ENCODE results near the gene POLR2J3.
"Not testable (repeated sequence)": the region's sequence is repeated elsewhere in the genome, so short reads cannot be mapped to it uniquely, and the experiment has no call there.

Gene POLR2J3

DNA sequence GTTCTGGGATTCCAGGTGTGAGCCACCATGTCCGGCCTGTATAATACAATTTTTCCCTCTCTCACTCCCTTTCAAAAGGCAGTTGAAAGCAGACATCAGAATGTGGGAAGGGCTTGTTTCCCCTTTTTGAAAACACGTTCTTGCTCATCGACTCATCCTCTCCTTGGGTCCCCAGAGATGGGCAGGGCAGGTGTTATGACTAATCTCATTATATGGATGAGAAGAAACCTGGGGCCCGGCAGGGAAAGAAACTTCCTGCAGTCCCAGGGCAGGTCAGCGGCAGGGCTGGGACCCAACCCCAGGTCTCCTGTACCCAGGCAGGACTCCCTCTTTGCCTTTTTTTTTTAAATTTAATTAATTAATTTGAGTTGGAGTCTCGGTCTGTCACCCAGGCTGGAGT, 26.0 kb downstream of the POLR2J3 start:
- not testable (repeated sequence) for H3K4me3 Mint-ChIP-seq
- peak; percentile 97 for ATAC-seq (ENCODE audit: low read depth)

DNA sequence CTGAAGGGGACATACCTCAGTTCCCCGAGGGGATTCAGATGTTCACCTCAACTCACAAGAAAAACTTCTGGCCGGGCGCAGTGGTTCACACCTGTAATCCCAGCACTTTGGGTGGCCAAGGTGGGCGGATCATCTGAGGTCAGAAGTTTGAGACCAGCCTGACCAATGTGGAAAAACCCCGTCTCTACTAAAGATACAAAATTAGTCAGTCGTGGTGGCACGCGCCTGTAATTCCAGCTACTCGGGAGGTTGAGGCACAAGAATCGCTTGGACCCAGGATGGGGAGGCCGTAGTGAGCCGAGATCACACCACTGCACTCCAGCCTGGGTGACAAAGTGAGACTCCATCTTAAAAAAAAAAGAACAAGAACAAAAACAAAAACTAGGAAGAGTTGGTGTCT, 27.1 kb downstream of the POLR2J3 start:
- not testable (repeated sequence) for H3K27ac Mint-ChIP-seq; H3K36me3 Mint-ChIP-seq; H3K27me3 Mint-ChIP-seq; H3K4me3 Mint-ChIP-seq; DNase-seq (ENCODE audit: low spot score in 2 of 2); ATAC-seq (ENCODE audit: low read depth); H3K9me3 Mint-ChIP-seq; H3K4me1 Mint-ChIP-seq

More for the DNA sequence above, 26.0 kb downstream of the POLR2J3 start:
- DNase-seq (ENCODE audit: low spot score in 2 of 2); H3K4me1 Mint-ChIP-seq; H3K27me3 Mint-ChIP-seq; H3K27ac Mint-ChIP-seq; H3K9me3 Mint-ChIP-seq; H3K36me3 Mint-ChIP-seq: not testable (repeated sequence)

GRCh38 chr7:102544372-102544771, 28.0 kb downstream of the POLR2J3 start:
- ATAC-seq (ENCODE audit: low read depth) = not testable (repeated sequence)

GRCh38 chr7:102543596-102543995, 28.8 kb downstream of the POLR2J3 start, which contains the start of gene UPK3BL2:
TSS of gene UPK3BL2 (minus strand) at chr7:102543696. CDS start at chr7:102543636, 60 bp downstream.
- not testable (repeated sequence) for ATAC-seq (ENCODE audit: low read depth); H3K27ac Mint-ChIP-seq; H3K27me3 Mint-ChIP-seq; H3K4me3 Mint-ChIP-seq; H3K9me3 Mint-ChIP-seq; H3K36me3 Mint-ChIP-seq; H3K4me1 Mint-ChIP-seq; DNase-seq (ENCODE audit: low spot score in 2 of 2)

More at GRCh38 chr7:102544372-102544771, 28.0 kb downstream of the POLR2J3 start:
- H3K27ac Mint-ChIP-seq; H3K36me3 Mint-ChIP-seq; H3K4me1 Mint-ChIP-seq; DNase-seq (ENCODE audit: low spot score in 2 of 2); H3K4me3 Mint-ChIP-seq; H3K27me3 Mint-ChIP-seq; H3K9me3 Mint-ChIP-seq: not testable (repeated sequence)

DNA sequence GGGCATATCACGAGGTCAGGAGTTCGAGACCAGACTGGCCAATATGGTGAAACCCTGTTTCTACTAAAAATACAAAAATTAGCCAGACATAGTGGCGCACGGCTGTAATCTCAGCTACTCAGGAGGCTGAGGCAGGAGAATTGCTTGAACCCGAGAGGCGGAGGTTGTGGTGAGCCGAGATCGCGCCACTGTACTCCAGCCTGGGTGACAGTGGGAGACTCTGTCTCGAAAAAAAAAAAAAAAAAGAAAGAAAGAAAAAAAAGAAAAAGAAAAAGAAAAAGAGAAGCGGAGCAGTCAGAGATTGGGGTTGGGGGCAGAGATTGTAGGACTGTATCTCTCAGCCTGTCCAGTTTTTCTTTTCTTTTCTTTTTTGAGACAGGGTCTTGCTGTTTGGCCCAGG, 29.6 kb downstream of the POLR2J3 start:
- not testable (repeated sequence) for ATAC-seq (ENCODE audit: low read depth); H3K4me3 Mint-ChIP-seq; H3K9me3 Mint-ChIP-seq; H3K27me3 Mint-ChIP-seq; H3K27ac Mint-ChIP-seq; H3K36me3 Mint-ChIP-seq; H3K4me1 Mint-ChIP-seq; DNase-seq (ENCODE audit: low spot score in 2 of 2)

GRCh38 chr7:102542083-102542482, 30.3 kb downstream of the POLR2J3 start:
- ATAC-seq (ENCODE audit: low read depth); DNase-seq (ENCODE audit: low spot score in 2 of 2); H3K9me3 Mint-ChIP-seq; H3K36me3 Mint-ChIP-seq; H3K27ac Mint-ChIP-seq; H3K4me1 Mint-ChIP-seq; H3K4me3 Mint-ChIP-seq; H3K27me3 Mint-ChIP-seq: not testable (repeated sequence)

DNA sequence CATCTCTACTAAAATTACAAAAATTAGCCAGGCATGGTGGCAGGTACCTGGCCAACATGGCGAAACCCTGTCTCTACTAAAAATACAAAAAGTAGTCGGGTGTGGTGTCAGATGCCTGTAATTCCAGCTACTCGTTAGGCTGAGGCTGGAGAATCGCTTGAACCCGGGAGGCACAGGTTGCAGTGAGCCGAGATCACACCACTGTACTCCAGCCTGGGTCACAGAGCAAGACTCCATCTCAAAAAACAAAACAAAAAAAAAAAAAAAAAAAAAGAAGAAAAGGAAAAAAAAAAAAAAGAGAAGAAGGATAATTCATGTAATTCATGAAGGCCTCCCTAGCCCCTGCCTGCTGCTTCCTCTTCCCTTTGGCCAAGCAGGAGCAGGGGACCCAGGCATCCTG, 31.8 kb downstream of the POLR2J3 start:
- not testable (repeated sequence) for H3K27me3 Mint-ChIP-seq; ATAC-seq (ENCODE audit: low read depth); H3K4me1 Mint-ChIP-seq; H3K9me3 Mint-ChIP-seq; H3K27ac Mint-ChIP-seq; H3K36me3 Mint-ChIP-seq; DNase-seq (ENCODE audit: low spot score in 2 of 2); H3K4me3 Mint-ChIP-seq

- H3K27me3 Mint-ChIP-seq; H3K27ac Mint-ChIP-seq; H3K9me3 Mint-ChIP-seq; H3K4me3 Mint-ChIP-seq; DNase-seq (ENCODE audit: low spot score in 2 of 2); H3K36me3 Mint-ChIP-seq; ATAC-seq (ENCODE audit: low read depth); H3K4me1 Mint-ChIP-seq: not testable (repeated sequence)
These were observed 37.2 kb downstream of the POLR2J3 start for GRCh38 chr7:102535062-102535615.

DNA sequence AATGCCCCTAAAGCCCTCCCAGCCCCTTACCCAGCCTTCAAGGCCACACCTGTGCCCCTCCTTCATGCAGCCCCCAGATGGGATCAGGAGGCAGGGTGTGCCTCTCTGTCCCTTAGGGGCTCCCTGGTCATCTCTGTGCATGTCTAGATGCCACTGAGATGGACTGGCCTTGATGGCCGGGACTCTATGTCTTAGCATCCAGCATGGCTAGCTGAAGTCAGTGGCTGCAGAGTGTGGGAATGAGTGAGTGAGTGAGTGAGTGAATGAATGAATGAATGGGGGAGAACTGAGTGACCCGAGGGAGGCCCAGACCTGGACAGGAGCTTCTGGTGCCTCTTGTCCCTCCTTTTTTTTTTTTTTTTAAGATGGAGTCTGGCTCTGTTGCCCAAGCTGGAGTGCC, 40.3 kb downstream of the POLR2J3 start:
- not testable (repeated sequence) for H3K4me1 Mint-ChIP-seq; H3K27ac Mint-ChIP-seq; DNase-seq (ENCODE audit: low spot score in 2 of 2); H3K4me3 Mint-ChIP-seq; H3K9me3 Mint-ChIP-seq; H3K27me3 Mint-ChIP-seq; H3K36me3 Mint-ChIP-seq; ATAC-seq (ENCODE audit: low read depth)

DNA sequence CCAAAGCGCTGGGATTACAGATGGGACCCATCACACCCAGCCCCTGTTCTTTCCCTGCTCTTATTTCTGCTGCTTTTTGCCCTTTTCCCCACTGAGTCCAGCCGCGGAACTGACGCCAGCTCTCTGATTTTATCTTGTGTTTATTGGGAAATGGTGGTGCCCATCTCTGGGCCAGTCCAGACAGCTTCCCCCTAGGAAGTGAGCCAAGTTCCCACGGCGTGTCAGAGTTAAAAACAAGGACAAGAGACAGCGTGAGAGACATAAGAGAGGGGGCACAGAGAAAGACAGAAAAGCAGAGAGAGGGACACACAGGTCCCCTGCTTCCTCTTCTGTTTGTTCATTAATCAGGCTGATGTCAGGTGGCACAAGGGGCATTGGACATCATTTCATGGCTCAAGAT, 40.8 kb downstream of the POLR2J3 start:
- H3K9me3 Mint-ChIP-seq; ATAC-seq (ENCODE audit: low read depth); H3K36me3 Mint-ChIP-seq; H3K4me3 Mint-ChIP-seq; H3K4me1 Mint-ChIP-seq; DNase-seq (ENCODE audit: low spot score in 2 of 2); H3K27ac Mint-ChIP-seq; H3K27me3 Mint-ChIP-seq: not testable (repeated sequence)

DNA sequence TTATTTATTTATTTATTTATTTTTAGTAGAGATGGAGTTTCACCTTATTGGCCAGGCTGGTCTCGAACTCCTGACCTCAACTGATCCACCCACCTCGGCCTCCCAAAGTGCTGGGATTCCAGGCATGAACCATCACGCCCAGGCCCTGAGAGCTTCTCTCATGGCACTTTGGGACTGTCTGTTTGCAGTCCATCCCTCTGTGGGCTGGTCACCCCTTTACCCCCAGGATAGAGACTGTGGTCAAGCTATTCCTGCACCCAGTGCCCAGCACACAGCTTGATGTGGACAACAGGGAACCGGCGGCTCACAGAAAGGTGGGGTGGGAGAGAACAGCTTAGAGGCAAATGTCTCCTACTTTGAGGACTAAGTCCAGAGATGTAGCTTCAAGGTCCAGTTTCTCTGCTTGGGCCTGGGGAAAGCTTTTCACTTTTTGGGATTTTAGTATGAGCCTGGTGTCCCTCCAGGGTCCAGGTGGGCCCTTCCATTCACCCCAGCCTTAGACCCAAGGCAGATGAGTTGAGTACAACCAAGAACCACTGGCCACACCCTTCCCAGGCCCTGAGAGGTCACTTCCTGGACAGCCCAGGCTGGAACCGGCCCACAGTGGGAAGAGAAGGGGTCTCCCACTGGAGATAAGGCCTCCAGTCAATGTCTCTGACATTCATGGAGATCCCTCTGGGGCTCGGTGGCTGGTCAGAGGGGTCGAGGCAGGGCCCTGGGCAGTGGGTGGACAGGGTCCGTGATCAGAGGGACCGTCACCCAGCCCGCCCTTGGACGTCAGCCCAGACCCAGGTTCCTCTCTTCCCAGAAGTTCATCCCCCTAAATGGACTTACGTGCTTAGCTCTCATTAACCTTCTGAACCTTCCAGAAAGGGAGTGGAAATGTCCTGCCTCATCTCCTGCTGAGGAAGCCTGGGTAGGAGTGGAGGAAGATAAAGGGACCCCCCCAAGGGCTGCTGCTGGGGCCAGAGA, 44.3 kb downstream of the POLR2J3 start:
- not testable (repeated sequence) for DNase-seq (ENCODE audit: low spot score in 2 of 2); H3K4me1 Mint-ChIP-seq; ATAC-seq (ENCODE audit: low read depth); H3K27ac Mint-ChIP-seq; H3K4me3 Mint-ChIP-seq; H3K36me3 Mint-ChIP-seq; H3K27me3 Mint-ChIP-seq; H3K9me3 Mint-ChIP-seq

DNA sequence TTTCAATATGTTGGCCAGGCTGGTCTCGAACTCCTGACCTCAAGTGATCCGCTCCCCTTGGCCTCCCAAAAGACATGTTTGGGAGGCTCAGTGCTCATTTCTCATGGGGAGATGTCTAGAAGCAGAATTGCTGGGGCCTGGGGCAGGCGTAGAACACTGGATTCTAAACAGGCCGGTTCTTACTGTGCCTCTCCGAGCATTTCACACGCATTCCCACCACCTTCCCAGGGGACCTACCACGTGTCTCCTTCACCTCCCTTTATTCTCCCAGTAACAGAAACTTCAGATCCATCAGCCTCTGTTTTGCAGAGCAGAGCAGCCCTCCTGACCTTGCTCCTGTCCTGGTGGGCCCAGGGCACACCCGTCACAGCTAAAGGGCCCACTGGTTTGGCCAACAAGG, 45.2 kb downstream of the POLR2J3 start:
- H3K4me3 Mint-ChIP-seq; H3K27ac Mint-ChIP-seq; H3K4me1 Mint-ChIP-seq; H3K27me3 Mint-ChIP-seq; DNase-seq (ENCODE audit: low spot score in 2 of 2); H3K36me3 Mint-ChIP-seq; ATAC-seq (ENCODE audit: low read depth); H3K9me3 Mint-ChIP-seq: not testable (repeated sequence)

GRCh38 chr7:102524803-102525202, 47.6 kb downstream of the POLR2J3 start:
- not testable (repeated sequence) for H3K9me3 Mint-ChIP-seq; ATAC-seq (ENCODE audit: low read depth); DNase-seq (ENCODE audit: low spot score in 2 of 2); H3K4me3 Mint-ChIP-seq; H3K36me3 Mint-ChIP-seq; H3K27ac Mint-ChIP-seq; H3K27me3 Mint-ChIP-seq; H3K4me1 Mint-ChIP-seq

- H3K9me3 Mint-ChIP-seq; ATAC-seq (ENCODE audit: low read depth); H3K4me1 Mint-ChIP-seq; DNase-seq (ENCODE audit: low spot score in 2 of 2); H3K27ac Mint-ChIP-seq; H3K36me3 Mint-ChIP-seq; H3K4me3 Mint-ChIP-seq; H3K27me3 Mint-ChIP-seq: not testable (repeated sequence)
These were observed 51.6 kb downstream of the POLR2J3 start for GRCh38 chr7:102520797-102521196.

All from memory B cell (primary cell).